ENCODE results near the gene DLG1. TPM values are rescaled to one million over a fixed set of nuclear protein-coding genes. Genes with fewer than 3 reads are reported as not detected.
A peak's percentile ranks its signal among the peaks of the same experiment; 100 is the strongest.
"Not testable (repeated sequence)": the region's sequence is repeated elsewhere in the genome, so short reads cannot be mapped to it uniquely, and the experiment has no call there.

The DLG1 gene
- total RNA-seq, 1 donor from 2014 or later = 84.1 TPM

DNA sequence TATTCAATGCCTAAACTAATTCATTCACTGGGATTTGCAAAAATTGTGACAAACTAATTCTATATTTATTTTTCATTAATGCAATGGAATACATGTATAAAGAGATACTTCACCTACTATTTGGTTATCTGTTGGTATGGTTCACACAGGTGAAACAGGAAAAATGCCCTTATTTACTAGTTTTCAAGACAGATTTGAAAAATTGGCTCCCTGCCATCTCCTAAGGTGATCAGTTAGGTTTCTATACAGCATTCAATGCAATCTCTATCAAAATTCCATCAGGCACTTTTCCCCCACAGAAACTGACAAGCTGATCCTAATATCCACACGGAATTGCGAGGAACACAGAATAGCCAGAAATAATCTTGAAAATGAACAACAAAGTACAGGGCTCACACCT is 101.1 kb downstream of the DLG1 start:
- Mint-ChIP-seq H3K4me3 (no peak overlapping the region), H3K36me3 (ENCODE audit: low read depth) (peaks cover 8% of the 10 kb centered on the region), H3K4me1 (peaks cover 5% of the 10 kb centered on the region), H3K27me3 (no peaks in the 10 kb centered on the region), H3K27ac (no peak overlapping the region), H3K9me3 (no peaks in the 10 kb centered on the region)
- intact Hi-C loops (cut with micrococcal nuclease) = no loop called here
- DNase-seq = no peak

DNA sequence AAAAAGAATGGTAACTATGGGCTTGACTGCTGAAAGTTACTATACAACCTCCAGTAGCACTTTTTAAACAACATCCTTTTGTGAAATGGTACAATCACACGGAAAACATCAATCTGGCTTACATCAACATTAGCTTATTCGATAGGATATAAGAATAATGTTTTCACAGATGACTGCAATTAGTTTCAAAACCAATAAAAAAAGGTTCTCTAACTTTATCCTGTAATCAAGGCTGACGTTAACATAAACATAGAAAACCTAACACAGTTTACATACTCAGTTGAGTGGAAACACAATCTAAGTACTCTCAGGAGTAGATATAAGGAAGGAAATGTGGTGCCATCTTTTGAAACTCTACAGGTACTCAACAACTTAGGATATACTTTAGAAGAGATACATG is 102.2 kb downstream of the DLG1 start:
- intact Hi-C loops (cut with micrococcal nuclease) = no loop called here
- H3K9me3 Mint-ChIP-seq = no peaks in the 10 kb centered on the region
- H3K27me3 Mint-ChIP-seq = no peaks in the 10 kb centered on the region

DNA sequence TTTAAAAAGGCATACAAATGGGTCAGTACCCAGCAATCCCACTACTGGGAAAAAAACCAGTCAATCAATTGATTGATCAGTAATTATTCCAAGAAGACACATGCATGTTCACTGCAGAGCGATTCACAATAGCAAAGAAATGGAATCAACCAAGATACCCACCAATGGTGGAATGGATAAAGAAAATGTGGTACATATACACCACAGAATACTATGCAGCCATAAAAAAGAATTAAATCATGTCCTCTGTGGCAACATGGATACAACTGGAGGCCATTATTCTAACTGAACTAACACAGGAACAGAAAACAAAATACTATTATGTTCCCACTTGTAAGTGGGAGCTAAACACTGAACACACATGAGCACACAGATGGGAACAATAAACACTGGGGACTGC is 103.1 kb downstream of the DLG1 start:
- intact Hi-C loops (cut with micrococcal nuclease) = no loop called here

More for the DNA sequence above, 102.2 kb downstream of the DLG1 start:
- H3K27ac Mint-ChIP-seq = no peak overlapping the region
- no peaks in the 10 kb centered on the region for H3K4me1 Mint-ChIP-seq
- DNase-seq = no peak
- H3K4me3 Mint-ChIP-seq = no peak overlapping the region
- peaks cover 8% of the 10 kb centered on the region for H3K36me3 Mint-ChIP-seq (ENCODE audit: low read depth)

DNA sequence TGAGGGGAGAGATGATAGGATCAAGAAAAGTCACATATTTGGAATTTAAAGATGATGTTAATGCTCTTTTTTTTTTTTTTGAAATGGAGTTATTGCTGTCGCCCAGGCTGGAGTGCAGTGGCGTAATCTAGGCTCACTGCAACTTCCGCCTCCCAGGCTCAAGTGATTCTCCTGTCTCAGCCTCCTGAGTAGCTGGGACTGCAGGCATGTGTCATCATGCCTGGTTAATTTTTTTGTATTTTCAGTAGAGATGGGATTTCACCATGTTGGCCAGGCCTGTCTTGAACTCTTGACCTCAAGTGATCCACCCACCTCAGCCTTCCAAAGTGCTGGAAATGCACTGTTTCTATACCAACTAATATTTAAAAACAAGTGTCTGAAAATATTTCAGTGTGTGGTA is 104.7 kb downstream of the DLG1 start:
- H3K27me3 Mint-ChIP-seq; intact Hi-C loops (cut with micrococcal nuclease); DNase-seq; H3K4me3 Mint-ChIP-seq; H3K4me1 Mint-ChIP-seq; H3K36me3 Mint-ChIP-seq (ENCODE audit: low read depth); H3K27ac Mint-ChIP-seq; H3K9me3 Mint-ChIP-seq: not testable (repeated sequence)

More for the DNA sequence above, 103.1 kb downstream of the DLG1 start:
- no peak for DNase-seq
- no peak overlapping the region for H3K27ac Mint-ChIP-seq
- no peaks in the 10 kb centered on the region for H3K4me1 Mint-ChIP-seq
- no peak overlapping the region for H3K4me3 Mint-ChIP-seq
- H3K36me3 Mint-ChIP-seq (ENCODE audit: low read depth) = peaks cover 8% of the 10 kb centered on the region
- no peaks in the 10 kb centered on the region for H3K27me3 Mint-ChIP-seq
- no peaks in the 10 kb centered on the region for H3K9me3 Mint-ChIP-seq

DNA sequence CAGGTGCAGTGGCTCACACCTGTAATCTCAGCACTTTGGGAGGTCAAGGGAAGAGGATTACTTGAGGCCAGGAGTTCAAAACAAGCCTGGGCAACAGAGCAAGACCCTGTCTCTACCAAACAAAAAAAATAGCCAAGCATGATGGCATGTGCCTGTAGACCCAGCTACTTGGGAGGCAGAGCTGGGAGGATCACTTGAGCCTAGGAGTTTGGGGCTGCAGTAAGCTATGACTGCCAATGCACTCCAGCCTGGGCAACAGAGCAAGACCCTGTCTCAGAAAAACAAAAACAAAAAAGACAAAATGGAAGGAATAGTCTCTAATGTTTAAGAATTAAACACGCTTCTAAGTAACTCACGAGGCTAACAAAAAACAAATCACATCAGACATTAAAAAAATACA is 106.5 kb downstream of the DLG1 start:
- Mint-ChIP-seq H3K27me3 (no peaks in the 10 kb centered on the region), H3K9me3 (no peaks in the 10 kb centered on the region), H3K36me3 (ENCODE audit: low read depth) (peaks cover 8% of the 10 kb centered on the region), H3K4me3 (no peak overlapping the region), H3K4me1 (peaks cover 8% of the 10 kb centered on the region), H3K27ac (no peak overlapping the region)
- no peak for DNase-seq
- intact Hi-C loops (cut with micrococcal nuclease) = no loop called here

DNA sequence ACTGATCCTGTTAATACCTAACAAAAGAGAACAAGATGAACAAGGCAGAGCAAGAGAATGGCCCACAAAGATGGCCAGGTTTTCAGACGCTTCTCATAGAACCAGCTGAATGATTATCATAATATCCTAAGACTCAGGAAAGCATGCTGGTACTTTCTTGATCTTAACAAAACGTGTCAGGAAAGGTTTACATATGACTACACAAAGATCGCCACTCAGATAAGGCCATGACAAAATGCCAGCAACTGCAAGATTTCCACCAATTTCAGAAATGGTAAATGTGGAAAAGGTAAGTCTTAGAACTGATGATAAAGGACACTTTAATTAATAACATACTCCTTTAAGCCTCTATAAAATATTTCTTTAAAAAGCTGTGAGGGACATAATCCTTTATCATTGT is 108.8 kb downstream of the DLG1 start:
- Mint-ChIP-seq H3K4me3 (no peak overlapping the region), H3K36me3 (ENCODE audit: low read depth) (peaks cover 4% of the 10 kb centered on the region), H3K9me3 (no peaks in the 10 kb centered on the region), H3K27me3 (no peaks in the 10 kb centered on the region), H3K4me1 (peaks cover 8% of the 10 kb centered on the region), H3K27ac (peak overlapping the region; percentile 30)
- intact Hi-C loops (cut with micrococcal nuclease) = loop anchor here (5.0 to 10.0 kb wide), 3 partner anchors 155 to 352 kb away; no protein-coding TSS in a partner anchor
- no peak for DNase-seq

DNA sequence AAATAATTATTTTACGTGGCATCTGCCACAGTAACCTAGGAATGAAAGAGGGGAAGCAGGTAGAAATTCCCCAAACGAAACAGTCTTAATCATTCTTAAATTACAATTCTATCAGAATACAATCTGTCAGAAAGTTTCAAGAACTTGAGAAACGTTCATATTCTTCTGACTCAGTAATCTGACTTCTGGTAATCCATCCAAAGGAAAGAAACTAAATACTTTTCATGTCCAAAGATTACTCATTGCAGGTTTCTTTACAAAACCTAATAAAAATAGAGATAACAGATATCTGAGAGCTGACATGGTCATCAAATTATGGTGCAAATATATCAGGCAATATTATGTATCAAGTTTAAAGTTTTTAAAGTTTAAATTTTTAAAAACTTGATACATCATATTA is 109.4 kb downstream of the DLG1 start:
- Mint-ChIP-seq H3K4me3 (no peak overlapping the region), H3K27me3 (no peaks in the 10 kb centered on the region), H3K27ac (no peak overlapping the region), H3K9me3 (no peaks in the 10 kb centered on the region), H3K4me1 (peaks cover 8% of the 10 kb centered on the region), H3K36me3 (ENCODE audit: low read depth) (peaks cover 4% of the 10 kb centered on the region)
- no peak for DNase-seq
- intact Hi-C loops (cut with micrococcal nuclease) = loop anchor here (5.0 to 10.0 kb wide), 3 partner anchors 154 to 352 kb away; no protein-coding TSS in a partner anchor

DNA sequence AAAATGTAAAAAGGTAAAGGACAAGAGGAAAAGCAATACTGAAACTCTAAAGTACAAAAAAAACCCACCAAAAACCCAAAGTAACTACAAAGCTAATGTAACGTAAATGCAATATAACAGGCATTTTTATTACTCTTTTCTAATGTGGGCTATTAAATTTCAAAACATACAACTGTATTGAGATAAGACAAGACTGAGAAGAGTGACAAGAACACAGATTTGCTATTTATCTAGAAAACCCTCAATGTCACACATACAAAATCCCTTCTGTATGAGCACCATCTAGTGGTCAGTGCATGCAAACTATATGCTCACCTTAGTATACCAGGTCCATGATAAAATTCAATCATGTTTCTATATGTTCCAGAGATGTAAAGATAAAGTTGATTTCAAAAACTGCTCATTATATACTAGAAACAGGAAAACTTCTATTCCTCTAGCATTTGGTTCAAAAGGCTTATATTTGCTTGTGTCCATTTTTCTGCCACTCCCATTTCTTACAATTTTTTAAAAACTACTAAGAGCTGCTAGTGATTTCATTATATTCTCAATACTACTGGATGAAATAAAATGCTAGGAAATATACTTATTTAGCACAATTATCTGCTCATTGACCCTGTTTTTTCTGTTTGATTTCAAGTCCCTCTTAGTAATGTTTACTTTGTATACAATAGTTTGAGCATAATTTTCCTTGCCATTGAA is 111.4 kb downstream of the DLG1 start:
- H3K9me3 Mint-ChIP-seq = no peaks in the 10 kb centered on the region

DNA sequence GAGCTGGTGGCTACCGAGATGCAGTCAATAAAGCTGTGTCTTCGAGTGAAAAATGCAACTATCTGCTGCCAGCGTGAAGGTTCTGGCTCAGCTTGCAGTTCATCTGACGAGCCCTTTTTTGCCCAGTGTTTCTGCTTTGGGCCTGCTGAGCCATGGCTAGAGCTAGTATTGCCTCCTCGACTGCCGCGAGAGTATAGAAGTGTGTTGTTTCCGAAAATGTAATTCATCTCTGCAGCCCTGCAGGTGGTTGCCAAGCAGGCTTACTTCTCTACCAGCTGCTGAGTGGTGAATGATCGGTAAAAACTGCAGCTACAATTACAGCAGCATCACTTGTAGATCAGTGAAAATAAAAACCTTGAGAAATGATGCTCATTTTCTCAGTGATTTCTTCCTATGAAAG is 114.8 kb downstream of the DLG1 start:
- Mint-ChIP-seq H3K36me3 (ENCODE audit: low read depth) (no peaks in the 10 kb centered on the region), H3K4me3 (no peak overlapping the region), H3K27me3 (no peaks in the 10 kb centered on the region), H3K4me1 (no peaks in the 10 kb centered on the region), H3K9me3 (no peaks in the 10 kb centered on the region), H3K27ac (no peak overlapping the region)
- DNase-seq = no peak
- intact Hi-C loops (cut with micrococcal nuclease) = loop anchor here (10.0 kb wide), 2 partner anchors 149 to 209 kb away; no protein-coding TSS in a partner anchor

More for the DNA sequence above, 111.4 kb downstream of the DLG1 start:
- Mint-ChIP-seq H3K27ac (no peak overlapping the region), H3K27me3 (no peaks in the 10 kb centered on the region), H3K36me3 (ENCODE audit: low read depth) (no peaks in the 10 kb centered on the region), H3K4me3 (no peak overlapping the region), H3K4me1 (peaks cover 8% of the 10 kb centered on the region)
- peak; percentile 74 for DNase-seq
- intact Hi-C loops (cut with micrococcal nuclease) = loop anchor here (2.0 to 10.0 kb wide), 5 partner anchors 152 to 350 kb away; partner anchors contain the start of gene NCBP2

DNA sequence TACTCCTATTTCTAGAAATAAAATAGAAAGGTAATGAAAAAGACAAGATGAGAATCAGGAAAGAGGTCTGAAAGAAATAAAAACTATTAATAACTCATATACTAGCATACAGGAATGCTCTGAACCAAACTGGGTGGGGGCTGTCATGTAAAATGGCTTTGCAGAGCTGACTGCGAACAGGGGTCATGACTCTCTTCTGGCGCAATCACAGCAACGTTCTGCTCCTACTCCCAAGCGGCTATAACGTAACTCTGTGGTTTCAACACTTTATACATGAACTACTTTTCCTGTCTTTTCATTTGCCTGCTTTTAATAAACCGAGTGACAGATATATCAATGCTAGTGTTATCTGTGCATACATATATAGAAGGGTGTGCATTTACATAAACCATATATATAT is 116.7 kb downstream of the DLG1 start:
- H3K4me3 Mint-ChIP-seq = no peak overlapping the region
- H3K9me3 Mint-ChIP-seq = no peaks in the 10 kb centered on the region
- H3K4me1 Mint-ChIP-seq = no peaks in the 10 kb centered on the region
- no peaks in the 10 kb centered on the region for H3K27me3 Mint-ChIP-seq
- no peak overlapping the region for H3K27ac Mint-ChIP-seq
- no peak for DNase-seq
- H3K36me3 Mint-ChIP-seq (ENCODE audit: low read depth) = peaks cover 5% of the 10 kb centered on the region
- intact Hi-C loops (cut with micrococcal nuclease) = loop anchor here (10.0 kb wide), 2 partner anchors 147 to 207 kb away; no protein-coding TSS in a partner anchor

DNA sequence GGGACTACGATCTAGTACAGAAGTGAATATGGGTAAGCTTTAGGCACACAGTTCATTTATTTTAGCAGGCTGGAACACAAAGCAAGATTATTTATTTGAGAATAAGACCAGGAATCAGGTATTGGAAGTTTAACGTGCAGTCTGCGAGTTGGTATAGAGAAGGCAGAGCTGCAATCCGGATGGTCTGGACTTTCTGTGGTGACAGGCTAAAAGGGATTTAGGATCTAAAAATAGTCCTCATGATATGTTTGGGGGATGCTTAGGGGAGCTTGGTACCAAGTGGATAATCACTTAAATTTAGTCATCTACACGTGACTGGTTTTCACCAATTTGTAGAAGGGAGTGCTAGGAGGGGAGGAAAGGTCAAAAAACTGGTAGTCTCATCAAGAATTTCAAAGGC is 119.4 kb downstream of the DLG1 start:
- Mint-ChIP-seq H3K27ac (no peak overlapping the region), H3K4me1 (no peaks in the 10 kb centered on the region), H3K9me3 (no peaks in the 10 kb centered on the region), H3K4me3 (no peak overlapping the region), H3K27me3 (no peaks in the 10 kb centered on the region), H3K36me3 (ENCODE audit: low read depth) (peaks cover 5% of the 10 kb centered on the region)
- intact Hi-C loops (cut with micrococcal nuclease) = no loop called here
- no peak for DNase-seq

DNA sequence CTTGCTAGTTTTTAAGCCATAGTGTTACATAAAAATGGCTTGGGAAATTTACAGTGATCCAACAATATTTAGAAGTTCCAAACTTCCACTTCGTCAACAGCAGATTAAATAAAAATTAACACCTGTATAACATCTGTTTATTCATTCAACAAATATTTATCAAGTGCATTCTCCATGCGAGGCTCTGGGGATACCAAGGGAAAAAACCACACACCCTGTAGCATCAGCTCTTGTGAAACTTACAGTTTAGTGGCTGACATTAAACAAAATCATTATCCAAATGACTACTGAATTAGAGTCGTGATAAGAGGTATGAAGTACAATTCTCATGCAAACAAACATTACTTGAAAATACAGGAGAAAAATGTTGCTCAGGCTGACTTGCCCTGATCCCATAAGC is 122.9 kb downstream of the DLG1 start:
- DNase-seq = no peak
- H3K36me3 Mint-ChIP-seq (ENCODE audit: low read depth) = peaks cover 6% of the 10 kb centered on the region
- H3K27ac Mint-ChIP-seq = no peak overlapping the region
- no peaks in the 10 kb centered on the region for H3K4me1 Mint-ChIP-seq
- H3K9me3 Mint-ChIP-seq = no peaks in the 10 kb centered on the region
- intact Hi-C loops (cut with micrococcal nuclease) = no loop called here
- no peaks in the 10 kb centered on the region for H3K27me3 Mint-ChIP-seq
- H3K4me3 Mint-ChIP-seq = no peak overlapping the region

DNA sequence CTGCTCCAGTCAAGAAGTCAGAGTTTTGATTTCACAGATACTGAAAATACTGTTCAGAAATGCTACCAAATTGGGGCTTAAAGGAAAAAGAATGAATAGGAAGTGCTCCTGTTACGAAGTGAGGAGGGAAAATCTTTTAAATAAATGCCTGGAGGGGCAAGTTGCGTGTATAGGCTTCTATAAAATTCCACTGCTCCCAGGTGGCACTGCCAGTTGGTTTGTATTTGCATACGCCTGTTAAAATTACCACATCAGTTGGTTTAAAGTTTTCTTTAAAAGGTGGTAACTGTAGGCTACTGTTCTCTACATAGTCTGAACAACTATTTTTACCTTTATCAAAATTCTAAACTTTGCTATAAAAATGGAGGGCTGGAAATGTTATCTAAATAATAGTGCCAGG is 123.5 kb downstream of the DLG1 start:
- no peak for DNase-seq
- Mint-ChIP-seq H3K36me3 (ENCODE audit: low read depth) (peaks cover 9% of the 10 kb centered on the region), H3K27me3 (no peaks in the 10 kb centered on the region), H3K27ac (no peak overlapping the region), H3K4me1 (no peaks in the 10 kb centered on the region), H3K9me3 (no peaks in the 10 kb centered on the region), H3K4me3 (no peak overlapping the region)
- intact Hi-C loops (cut with micrococcal nuclease) = no loop called here

DNA sequence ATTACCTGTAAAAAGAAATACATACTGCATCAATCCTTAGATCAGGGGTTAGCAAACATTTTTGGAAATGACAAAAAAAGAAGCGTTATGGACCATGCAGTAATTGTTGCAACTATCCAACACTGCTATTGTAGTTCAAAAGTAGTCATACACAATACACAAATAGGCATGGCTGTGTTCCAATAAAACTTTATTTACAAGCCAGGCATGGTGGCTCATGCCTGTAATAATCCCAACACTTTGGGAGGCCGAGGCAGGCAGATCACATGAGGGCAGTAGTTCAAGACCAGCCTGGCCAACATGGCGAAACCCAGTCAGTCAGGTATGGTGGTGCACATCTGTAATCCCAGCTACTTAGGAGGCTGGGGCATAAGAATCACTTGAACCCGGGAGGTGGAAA is 124.8 kb downstream of the DLG1 start:
- Mint-ChIP-seq H3K27me3 (no peaks in the 10 kb centered on the region), H3K36me3 (ENCODE audit: low read depth) (peaks cover 9% of the 10 kb centered on the region), H3K4me3 (no peak overlapping the region), H3K27ac (no peak overlapping the region), H3K4me1 (no peaks in the 10 kb centered on the region), H3K9me3 (no peaks in the 10 kb centered on the region)
- DNase-seq = no peak
- intact Hi-C loops (cut with micrococcal nuclease) = no loop called here
